ENCODE data around the gene ABCC5.

Gene ABCC5

GRCh38 chr3:183922421-183922820 lies 95.3 kb downstream of the ABCC5 start:
- no peak for DNase-seq (ENCODE audit: low spot score)

- DNase-seq (ENCODE audit: low spot score), result no peak
These were observed 96.6 kb downstream of the ABCC5 start for GRCh38 chr3:183921096-183921495.

GRCh38 chr3:183920416-183920815 lies 97.3 kb downstream of the ABCC5 start:
- DNase-seq (ENCODE audit: low spot score), result no peak

- no peak for DNase-seq (ENCODE audit: low spot score)
These were observed 99.5 kb downstream of the ABCC5 start for GRCh38 chr3:183918178-183918577.

- DNase-seq (ENCODE audit: low spot score), result no peak
These were observed 99.9 kb downstream of the ABCC5 start for GRCh38 chr3:183917776-183918175.

GRCh38 chr3:183914856-183915255 lies 102.8 kb downstream of the ABCC5 start:
- no peak for DNase-seq (ENCODE audit: low spot score)

- DNase-seq (ENCODE audit: low spot score), result no peak
These were observed 104.1 kb downstream of the ABCC5 start for GRCh38 chr3:183913580-183913920.

GRCh38 chr3:183912895-183913579 lies 104.6 kb downstream of the ABCC5 start:
- DNase-seq (ENCODE audit: low spot score), result no peak

GRCh38 chr3:183911763-183912506 lies 105.7 kb downstream of the ABCC5 start:
- DNase-seq (ENCODE audit: low spot score), result no peak

- DNase-seq (ENCODE audit: low spot score), result no peak
These were observed 106.6 kb downstream of the ABCC5 start for GRCh38 chr3:183911087-183911486.

- DNase-seq (ENCODE audit: low spot score), result no peak
These were observed 108.6 kb downstream of the ABCC5 start for GRCh38 chr3:183909030-183909600.

- DNase-seq (ENCODE audit: low spot score), result no peak
These were observed 109.8 kb downstream of the ABCC5 start for GRCh38 chr3:183907911-183908331.

GRCh38 chr3:183907176-183907575 lies 110.5 kb downstream of the ABCC5 start:
- no peak for DNase-seq (ENCODE audit: low spot score)

- DNase-seq (ENCODE audit: low spot score), result no peak
These were observed 111.3 kb downstream of the ABCC5 start for GRCh38 chr3:183906234-183906921.

- DNase-seq (ENCODE audit: low spot score), result no peak
These were observed 112.6 kb downstream of the ABCC5 start for GRCh38 chr3:183904833-183905780.

- no peak for DNase-seq (ENCODE audit: low spot score)
These were observed 119.7 kb downstream of the ABCC5 start for GRCh38 chr3:183898028-183898431.

GRCh38 chr3:183897606-183898005 lies 120.1 kb downstream of the ABCC5 start:
- no peak for DNase-seq (ENCODE audit: low spot score)

- no peak for DNase-seq (ENCODE audit: low spot score)
These were observed 121.1 kb downstream of the ABCC5 start for GRCh38 chr3:183896610-183897009.

- no peak for DNase-seq (ENCODE audit: low spot score)
These were observed 121.5 kb downstream of the ABCC5 start for GRCh38 chr3:183896184-183896583.

GRCh38 chr3:183895774-183896173 lies 121.9 kb downstream of the ABCC5 start:
- DNase-seq (ENCODE audit: low spot score), result no peak

- peak; percentile 87 for DNase-seq (ENCODE audit: low spot score)
These were observed 122.4 kb downstream of the ABCC5 start for GRCh38 chr3:183895296-183895695.

All from germinal center (tissue), 1 donor.